GM12878 (cell line): ENCODE results near the gene SURF4.

Source experiments
- EZH2 ChIP-seq: IDR thresholded peaks from 2 replicates; pipeline ENCODE4 v1.6.1; 2012; ENCODE audit warnings: low read depth, mild to moderate bottlenecking, control low read depth, inconsistent platforms, low read length, borderline replicate concordance; ENCODE audit not compliant: control insufficient read depth
- HDAC6 ChIP-seq: fragments of 200-600 bp; sonication (generic); IDR thresholded peaks from one replicate; pipeline ENCODE4 v1.8.0; 2017; ENCODE audit warnings: antibody characterized with exemption; ENCODE audit not compliant: unreplicated experiment
- POLR2A ChIP-seq: IDR thresholded peaks from 2 replicates; pipeline ENCODE4 v1.6.1; 2011; ENCODE audit warnings: low read depth, mild to moderate bottlenecking, low read length
- SMARCA5 ChIP-seq: fragments of 450-650 bp; IDR thresholded peaks from 2 replicates; pipeline ENCODE4 v1.6.1; 2017; ENCODE audit warnings: mild to moderate bottlenecking
- TF ChIP-seq, protein P1 (sequence below), 3 experiments: IDR thresholded peaks in 2 of 3; conservative IDR thresholded peaks in 1 of 3; 2 replicates each; pipeline ENCODE4 v1.5.1; 2011; ENCODE audit warnings: low read depth in 3 of 3, low read length in 3 of 3, mild to moderate bottlenecking in 3 of 3, control low read depth in 2 of 3, moderate library complexity in 2 of 3, inconsistent platforms in 1 of 3, mixed read lengths in 1 of 3; ENCODE audit not compliant: control insufficient read depth in 2 of 3, insufficient read depth in 1 of 3; ENCODE audit errors: extremely low read depth in 1 of 3

DNA sequence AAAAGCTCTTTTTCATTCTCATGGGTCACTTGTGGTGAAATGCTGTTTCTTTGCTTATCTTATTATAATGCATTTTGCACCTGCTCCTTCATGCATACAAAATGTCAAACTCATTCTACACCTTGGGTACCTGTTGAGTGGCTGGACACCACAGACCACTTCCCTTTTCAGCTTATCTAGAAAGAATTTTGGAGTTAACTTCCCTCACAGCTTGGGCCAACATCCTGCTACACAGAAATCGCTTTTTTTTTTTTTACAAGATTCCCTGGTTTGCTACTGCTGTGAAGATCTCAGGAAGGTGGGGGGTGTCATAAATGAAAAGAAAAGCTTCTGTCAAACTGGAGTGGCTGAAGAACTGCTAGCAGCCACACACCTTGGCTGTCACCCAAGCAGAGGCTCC, 39.3 kb upstream of the SURF4 start:
- TF ChIP-seq SMARCA5: no peak
- TF ChIP-seq HDAC6: no peak
- no peak for TF ChIP-seq POLR2A
- TF ChIP-seq, protein P1, sequence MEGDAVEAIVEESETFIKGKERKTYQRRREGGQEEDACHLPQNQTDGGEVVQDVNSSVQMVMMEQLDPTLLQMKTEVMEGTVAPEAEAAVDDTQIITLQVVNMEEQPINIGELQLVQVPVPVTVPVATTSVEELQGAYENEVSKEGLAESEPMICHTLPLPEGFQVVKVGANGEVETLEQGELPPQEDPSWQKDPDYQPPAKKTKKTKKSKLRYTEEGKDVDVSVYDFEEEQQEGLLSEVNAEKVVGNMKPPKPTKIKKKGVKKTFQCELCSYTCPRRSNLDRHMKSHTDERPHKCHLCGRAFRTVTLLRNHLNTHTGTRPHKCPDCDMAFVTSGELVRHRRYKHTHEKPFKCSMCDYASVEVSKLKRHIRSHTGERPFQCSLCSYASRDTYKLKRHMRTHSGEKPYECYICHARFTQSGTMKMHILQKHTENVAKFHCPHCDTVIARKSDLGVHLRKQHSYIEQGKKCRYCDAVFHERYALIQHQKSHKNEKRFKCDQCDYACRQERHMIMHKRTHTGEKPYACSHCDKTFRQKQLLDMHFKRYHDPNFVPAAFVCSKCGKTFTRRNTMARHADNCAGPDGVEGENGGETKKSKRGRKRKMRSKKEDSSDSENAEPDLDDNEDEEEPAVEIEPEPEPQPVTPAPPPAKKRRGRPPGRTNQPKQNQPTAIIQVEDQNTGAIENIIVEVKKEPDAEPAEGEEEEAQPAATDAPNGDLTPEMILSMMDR (IDR thresholded peaks at IDR 0.05 in 2 of 3, conservative IDR thresholded peaks at IDR 0.05 in 1 of 3; ENCODE audit: control insufficient read depth in 2 of 3, extremely low read depth in 1 of 3, insufficient read depth in 1 of 3, low read depth in 3 of 3, low read length in 3 of 3): no peak
- TF ChIP-seq EZH2: no peak
